GM20000 (cell line): ENCODE results near the gene ATIC.

ENCODE experiments used
- DNase-seq: peaks from one replicate; pipeline ENCODE4 v3.0.0; 2012; ENCODE audit warnings: low spot score
- CTCF ChIP-seq: IDR thresholded peaks from 2 replicates; pipeline ENCODE4 v1.5.1; 2012; ENCODE audit warnings: mild to moderate bottlenecking, control low read depth; ENCODE audit errors: extremely low read depth, missing control alignments

Gene ATIC

DNA sequence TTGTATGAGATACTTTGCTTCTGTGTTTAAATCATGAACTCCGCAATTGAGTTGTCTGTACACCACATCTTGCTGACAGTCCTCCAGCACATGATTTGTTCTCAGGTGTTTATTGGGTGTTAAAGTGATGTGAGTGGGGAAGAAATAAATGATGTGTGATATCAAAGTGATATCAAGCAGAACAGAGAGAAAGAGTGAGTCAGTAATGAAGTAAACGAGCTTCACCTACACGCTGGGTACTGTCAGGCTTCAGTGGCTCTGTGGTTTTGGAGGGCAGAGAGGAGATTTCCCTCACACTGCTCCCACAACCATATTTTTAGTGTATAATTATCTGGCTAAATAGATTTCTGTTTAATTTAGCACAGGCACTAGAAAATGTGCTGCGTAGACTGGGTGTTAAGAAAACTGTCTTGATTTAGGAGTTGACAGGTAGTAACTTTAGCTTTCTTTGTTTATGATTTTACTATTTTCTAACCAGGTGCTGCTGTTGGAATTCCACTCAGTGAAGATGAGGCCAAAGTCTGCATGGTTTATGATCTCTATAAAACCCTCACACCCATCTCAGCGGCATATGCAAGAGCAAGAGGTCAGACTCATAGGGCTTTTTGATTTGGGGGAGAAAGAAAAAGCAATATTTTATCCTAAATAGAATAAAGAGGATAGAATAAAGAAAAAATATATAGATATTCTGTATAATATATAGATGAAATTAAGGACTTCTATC, 21.2 kb downstream of the ATIC start:
- TF ChIP-seq CTCF: no peak
- no peak for DNase-seq

GRCh38 chr2:215338883-215339679, 27.2 kb downstream of the ATIC start:
- no peak for TF ChIP-seq CTCF
- no peak for DNase-seq

DNA sequence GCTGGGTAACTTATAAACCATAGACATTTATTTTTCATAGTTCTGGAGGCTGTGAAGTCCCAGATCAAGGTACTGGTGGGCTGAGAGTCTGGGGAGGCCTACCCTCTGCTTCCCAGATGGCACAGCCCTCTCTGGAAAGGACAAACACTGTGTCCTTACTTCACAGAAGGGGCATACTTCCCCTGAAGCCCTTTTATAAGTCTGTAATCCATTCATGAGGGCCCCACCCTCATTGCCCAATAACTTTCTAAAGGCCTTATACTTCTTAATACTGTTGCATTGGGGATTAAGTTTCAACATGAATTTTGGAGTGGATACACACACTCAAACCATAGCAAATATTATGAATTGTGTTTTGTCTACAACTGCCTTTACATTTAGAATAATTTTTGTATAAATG, 36.0 kb downstream of the ATIC start:
- DNase-seq: no peak
- TF ChIP-seq CTCF: no peak

DNA sequence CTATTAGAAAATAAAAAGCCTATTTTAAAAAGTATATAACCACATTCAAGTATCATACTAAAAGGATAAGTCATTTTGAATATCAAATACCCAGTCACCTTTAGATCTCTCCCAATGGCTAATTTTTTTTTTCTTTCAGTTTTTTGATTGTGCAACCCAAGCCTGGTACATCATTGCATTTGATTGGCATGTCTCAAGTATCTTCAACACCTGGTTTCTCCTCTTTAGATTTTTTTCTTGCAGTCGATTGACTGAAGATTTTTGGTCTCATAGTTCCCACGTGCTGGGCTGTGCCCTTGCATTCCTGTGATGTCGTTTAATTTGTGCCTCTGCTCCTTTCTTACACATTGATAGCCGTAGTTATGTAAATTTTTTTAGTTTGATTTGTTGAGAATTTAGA, 40.7 kb downstream of the ATIC start:
- DNase-seq: no peak
- TF ChIP-seq CTCF: no peak

GRCh38 chr2:215354771-215355695, 43.2 kb downstream of the ATIC start:
- no peak for DNase-seq
- no peak for TF ChIP-seq CTCF

- TF ChIP-seq CTCF: no peak
- DNase-seq: no peak
These were observed 43.9 kb downstream of the ATIC start for GRCh38 chr2:215355801-215356200.
